ENCODE measurements around the gene TP53BP1. TPM values are rescaled to one million over a fixed set of nuclear protein-coding genes. Genes with fewer than 3 reads are reported as not detected.

TP53BP1 gene
- total RNA-seq, 4 donors from 2014 or later = 23.2 to 52.8 (median 39.2) TPM

DNA sequence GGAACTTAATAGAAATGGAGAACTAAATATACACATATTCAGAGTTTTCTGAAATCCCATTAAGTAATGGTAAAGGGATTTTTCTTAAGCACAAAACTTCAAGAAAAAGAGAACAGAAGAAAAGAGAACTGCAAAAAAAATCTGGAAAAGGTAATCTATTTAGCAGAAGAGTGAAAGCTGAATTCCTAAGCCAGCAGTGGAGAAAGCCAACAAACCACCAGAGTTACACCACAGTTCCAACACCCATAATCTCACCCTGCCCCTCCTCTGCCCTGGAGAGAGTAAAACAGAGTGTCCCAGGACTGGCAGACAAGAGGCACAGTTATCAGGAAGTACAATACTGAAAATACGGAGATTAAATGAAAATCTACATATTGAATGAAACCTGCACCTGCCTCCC lies 29.4 kb downstream of the TP53BP1 start:
- ATAC-seq (ENCODE audit: low FRiP score) (no peak), DNase-seq (ENCODE audit: low spot score) (no peak)
- TF ChIP-seq, protein P1, sequence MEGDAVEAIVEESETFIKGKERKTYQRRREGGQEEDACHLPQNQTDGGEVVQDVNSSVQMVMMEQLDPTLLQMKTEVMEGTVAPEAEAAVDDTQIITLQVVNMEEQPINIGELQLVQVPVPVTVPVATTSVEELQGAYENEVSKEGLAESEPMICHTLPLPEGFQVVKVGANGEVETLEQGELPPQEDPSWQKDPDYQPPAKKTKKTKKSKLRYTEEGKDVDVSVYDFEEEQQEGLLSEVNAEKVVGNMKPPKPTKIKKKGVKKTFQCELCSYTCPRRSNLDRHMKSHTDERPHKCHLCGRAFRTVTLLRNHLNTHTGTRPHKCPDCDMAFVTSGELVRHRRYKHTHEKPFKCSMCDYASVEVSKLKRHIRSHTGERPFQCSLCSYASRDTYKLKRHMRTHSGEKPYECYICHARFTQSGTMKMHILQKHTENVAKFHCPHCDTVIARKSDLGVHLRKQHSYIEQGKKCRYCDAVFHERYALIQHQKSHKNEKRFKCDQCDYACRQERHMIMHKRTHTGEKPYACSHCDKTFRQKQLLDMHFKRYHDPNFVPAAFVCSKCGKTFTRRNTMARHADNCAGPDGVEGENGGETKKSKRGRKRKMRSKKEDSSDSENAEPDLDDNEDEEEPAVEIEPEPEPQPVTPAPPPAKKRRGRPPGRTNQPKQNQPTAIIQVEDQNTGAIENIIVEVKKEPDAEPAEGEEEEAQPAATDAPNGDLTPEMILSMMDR (IDR thresholded peaks at IDR 0.05) = no peak

DNA sequence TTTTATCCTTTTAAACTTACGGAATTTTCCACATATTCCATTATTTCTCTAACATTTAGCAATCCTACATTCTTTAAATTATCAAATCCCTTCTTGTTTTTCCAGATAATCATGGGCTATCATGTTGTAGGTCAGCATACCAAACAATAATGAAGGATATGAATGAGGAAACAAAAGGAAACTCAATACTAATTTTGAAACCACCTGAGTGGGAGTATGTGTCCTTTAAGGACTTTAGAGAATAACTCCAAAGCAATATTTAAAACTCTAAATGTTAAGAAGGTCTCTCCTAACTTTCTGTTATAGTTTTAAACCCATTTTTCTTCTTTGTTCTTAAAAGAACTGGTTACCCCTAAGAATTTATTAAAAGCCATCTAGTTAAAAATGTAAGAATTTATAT lies 43.0 kb downstream of the TP53BP1 start:
- TF ChIP-seq, protein P1 (IDR thresholded peaks at IDR 0.05) = no peak
- DNase-seq (ENCODE audit: low spot score) (no peak), ATAC-seq (ENCODE audit: low FRiP score) (no peak)

DNA sequence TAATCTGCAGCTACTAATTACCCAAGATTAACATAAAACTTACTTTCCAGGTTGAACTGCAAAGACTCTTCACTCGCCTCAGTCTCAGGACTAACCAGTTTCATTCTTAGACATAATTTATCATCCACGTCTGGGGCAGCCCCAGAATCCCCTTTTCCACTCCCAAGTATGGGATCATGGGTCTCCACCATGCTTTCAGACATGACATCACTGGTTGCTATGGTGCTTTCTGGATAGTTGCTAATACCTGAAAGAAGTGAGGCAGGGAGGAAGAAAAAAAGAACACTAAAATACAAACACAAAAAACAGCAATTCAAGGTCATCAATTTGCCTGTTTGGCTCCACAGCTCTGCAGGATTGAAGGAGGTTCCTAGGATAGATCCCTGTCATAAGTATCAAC lies 46.6 kb downstream of the TP53BP1 start:
- TF ChIP-seq, protein P1 (IDR thresholded peaks at IDR 0.05) = no peak
- no peak for ATAC-seq (ENCODE audit: low FRiP score)

DNA sequence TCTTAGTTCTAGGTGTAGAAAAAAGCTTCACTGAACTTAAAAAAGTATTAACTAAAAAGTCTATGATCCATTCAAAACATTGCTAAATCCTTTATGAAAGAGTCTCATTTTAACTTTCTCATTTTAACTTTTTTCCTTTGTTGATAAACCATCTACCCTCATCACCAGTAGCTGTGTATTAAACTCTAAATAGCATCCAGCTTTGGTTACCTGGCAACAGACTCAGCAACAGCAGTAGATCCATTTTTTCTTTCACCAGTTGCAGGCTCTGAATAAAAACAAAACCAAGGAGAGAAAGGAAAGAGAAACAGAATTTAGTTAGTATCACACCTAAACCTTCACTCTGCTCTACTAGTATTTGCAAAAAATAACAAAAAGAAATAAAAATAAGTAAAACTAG lies 51.6 kb downstream of the TP53BP1 start:
- TF ChIP-seq, protein P1 (IDR thresholded peaks at IDR 0.05) = no peak
- no peak for DNase-seq (ENCODE audit: low spot score)
- ATAC-seq (ENCODE audit: low FRiP score) = no peak

More for the DNA sequence above, 46.6 kb downstream of the TP53BP1 start:
- DNase-seq (ENCODE audit: low spot score) = no peak

DNA sequence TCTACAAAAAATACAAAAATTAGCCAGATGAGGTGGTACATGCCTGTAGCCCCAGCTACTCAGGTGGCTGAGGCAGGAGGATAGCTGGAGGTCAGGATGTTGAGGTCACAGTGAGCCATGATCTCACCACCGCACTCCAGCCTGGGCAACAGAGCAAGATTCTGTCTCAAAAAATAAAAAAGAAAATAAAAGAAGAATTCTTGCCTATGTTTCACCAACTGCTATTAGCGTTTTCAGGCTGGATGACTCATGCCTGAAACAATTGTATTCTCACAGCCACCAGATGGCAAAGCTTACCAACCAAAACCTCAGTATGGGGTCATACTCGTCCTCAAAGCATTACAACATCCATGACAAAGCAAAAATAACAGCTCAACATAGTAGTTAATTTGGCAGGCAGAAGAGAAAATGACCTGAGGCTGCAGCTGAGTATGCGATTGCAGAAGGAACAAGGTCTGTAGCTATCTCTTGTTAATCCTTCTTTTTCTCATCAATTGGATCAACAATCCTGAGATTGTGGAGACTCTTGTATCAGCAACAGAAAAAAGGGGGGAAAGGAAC lies 52.2 kb downstream of the TP53BP1 start:
- DNase-seq (ENCODE audit: low spot score) (no peak), ATAC-seq (ENCODE audit: low FRiP score) (peak; percentile 97)
- TF ChIP-seq, protein P1 (IDR thresholded peaks at IDR 0.05) = no peak

DNA sequence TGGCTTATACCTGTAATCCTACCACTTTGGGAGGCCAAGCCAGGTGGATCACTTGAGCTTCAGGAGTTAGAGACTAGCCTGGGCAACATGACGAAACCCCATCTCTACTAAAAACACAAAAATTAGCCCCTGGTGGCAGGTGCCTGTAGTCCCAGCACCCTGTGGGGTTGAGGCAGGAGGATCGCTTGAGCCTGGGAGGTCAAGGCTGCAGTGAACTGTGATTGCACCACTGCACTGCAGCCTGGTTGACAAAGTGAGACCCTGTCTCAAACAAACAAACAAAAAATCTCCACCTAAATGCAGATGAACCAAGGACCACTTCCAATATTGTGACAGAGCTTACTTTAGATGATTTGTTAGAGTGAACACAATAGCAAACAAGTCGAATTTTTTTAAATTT lies 53.7 kb downstream of the TP53BP1 start:
- no peak for DNase-seq (ENCODE audit: low spot score)
- no peak for ATAC-seq (ENCODE audit: low FRiP score)
- TF ChIP-seq, protein P1 (IDR thresholded peaks at IDR 0.05) = no peak

DNA sequence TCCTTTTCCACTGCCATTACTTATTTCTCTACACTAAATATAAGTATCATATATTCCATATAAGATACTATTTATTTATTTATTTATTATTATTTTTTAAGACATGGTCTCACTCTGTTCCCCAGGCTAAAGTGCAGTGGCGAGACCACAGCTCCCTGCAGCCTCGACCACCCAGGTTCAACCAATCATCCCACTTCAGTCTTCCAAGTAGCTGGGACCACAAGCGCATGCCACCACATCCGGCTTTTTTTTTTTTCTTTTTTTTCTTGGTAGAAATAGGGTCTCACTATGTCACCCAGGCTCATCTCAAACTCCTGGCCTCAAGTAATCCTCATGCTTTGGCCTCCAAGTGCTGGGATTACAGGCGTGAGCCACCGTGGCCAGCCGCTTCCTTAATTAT lies 56.6 kb downstream of the TP53BP1 start:
- TF ChIP-seq, protein P1 (IDR thresholded peaks at IDR 0.05) = no peak
- no peak for DNase-seq (ENCODE audit: low spot score)
- no peak for ATAC-seq (ENCODE audit: low FRiP score)

Data from omental fat pad (tissue), 4 donors.